ENCODE data around the gene INTS7.

Gene INTS7
- total RNA-seq, result 7.7 to 18.3 (median 14.8) reads per million in 4 donors

GRCh38 chr1:212035123-212035834, at the start of gene INTS7, which contains the start of gene DTL:
Gene INTS7 (minus strand): TSS chr1:212035557. CDS start chr1:212035437, 120 bp downstream.
Gene DTL (plus strand): TSS chr1:212035748. CDS start chr1:212035891, 143 bp downstream.
- peak; percentile 97 to 100 (median 98) for DNase-seq

DNA sequence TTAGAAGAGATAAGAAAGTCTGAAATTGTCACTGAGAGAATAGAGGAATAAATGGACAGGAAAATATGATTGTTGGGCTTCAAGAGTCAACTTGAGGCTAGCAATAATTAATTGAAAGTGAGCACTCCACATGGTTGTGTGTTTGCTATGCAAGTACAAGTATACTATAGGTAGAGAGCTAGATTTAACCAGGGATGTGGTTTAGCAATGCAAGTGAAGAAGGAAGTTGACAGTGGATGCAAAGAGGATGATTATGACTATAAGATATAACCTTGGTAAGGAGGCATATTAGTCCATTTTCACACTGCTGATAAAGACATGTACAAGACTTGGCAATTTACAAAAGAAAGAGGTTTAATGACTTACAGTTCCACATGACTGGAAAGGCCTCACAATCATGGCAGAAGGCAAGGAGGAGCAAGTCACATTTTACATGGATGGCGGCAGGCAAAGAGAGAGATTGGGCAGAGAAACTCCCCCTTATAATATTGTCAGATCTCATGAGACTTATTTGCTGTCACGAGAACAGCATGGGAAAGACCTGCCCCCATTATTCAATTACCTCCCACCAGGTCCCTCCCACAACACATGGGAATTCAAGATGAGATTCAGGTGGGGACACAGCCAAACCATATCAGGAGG, 47.5 kb upstream of the INTS7 start:
- DNase-seq, result peak in 1 of 5 donors; percentile 10

GRCh38 chr1:212078826-212079225, 43.5 kb upstream of the INTS7 start:
- no peak for DNase-seq

DNA sequence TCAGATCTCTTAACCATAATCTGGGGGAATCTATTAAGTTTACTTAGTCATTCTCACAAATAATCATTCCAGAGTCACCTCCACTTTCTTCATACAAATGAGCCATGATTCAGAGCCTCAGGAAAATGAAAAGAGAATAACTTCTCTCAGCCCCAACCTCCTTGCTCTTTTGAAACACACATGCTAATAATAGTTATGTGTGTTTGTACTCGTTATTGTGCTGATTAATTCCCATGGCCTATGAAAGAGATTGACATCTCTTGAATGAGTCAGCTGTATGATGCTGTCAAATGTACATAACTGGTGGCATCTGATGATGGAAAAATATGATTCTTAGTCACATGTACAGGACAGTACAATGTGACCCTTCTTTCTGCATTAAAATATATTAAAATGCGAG, 41.7 kb upstream of the INTS7 start:
- DNase-seq, result no peak

DNA sequence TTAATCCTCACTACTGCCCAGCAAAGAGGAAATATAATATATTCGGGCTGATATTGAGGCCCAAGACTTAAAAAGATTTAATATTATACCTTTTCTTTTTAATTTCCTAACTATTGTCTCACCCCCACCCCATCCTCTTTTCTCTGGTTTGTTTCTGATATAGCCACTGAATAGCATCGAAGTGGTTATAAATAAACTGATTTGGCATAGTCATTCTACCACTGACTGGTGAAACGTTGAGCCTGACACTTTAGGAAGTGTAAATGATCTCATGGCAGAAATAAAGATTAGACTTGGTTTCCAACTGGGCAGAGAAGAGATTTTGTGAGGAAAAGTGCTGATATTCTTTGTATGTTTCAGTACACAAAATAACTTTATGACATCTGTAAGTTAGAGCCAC, 39.5 kb upstream of the INTS7 start:
- DNase-seq, result no peak

DNA sequence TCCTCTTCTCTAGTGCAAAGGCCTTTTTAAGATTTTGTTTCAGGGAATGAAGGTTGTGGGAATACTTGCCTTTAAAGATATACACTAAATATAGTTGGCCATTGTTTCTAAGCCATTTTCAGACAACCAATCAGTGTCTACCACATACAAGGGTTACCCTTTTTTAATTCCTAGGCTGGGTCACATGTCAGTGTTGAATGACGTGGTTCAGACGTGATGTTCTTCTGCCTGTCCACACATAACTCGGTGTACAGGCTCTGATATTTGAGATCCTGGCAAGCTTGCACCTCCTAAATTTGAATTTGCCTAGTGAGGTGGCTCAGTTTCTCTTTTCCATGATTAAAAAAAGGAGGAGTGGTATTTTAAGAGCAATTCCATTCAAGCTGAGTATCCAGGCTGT, 39.0 kb upstream of the INTS7 start:
- no peak for DNase-seq

GRCh38 chr1:212073490-212073889, 38.1 kb upstream of the INTS7 start:
- no peak for DNase-seq

GRCh38 chr1:212072047-212072446, 36.7 kb upstream of the INTS7 start:
- DNase-seq, result no peak

DNA sequence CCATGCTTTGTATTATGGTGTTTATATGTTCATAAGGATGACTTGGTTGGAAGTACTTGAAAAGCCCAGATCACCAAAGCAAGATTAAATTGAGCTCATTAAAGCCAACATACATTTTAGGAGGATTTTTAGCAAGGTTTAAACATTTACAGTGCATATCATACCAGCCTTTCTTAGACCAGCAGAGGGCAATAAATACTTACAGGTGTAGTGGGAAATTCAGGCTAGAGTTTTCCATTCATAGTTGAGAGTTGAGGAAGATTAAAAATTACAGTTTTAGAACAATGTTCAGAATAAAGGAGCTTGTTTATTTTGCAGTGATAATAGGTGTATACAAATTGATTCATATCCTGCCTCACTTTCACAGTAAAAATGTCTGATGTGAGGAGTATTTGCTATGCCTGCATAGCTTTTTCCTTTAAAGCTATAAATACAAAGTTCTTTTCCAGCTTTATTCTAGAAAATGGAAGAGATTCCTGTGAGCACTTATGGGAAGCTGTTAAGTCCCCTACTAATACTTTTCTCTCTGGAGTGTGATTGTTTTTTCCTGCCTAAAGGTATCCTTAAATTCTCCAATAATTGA, 35.5 kb upstream of the INTS7 start:
- DNase-seq, result peak in 1 of 5 donors; percentile 13

- no peak for DNase-seq
Observed at GRCh38 chr1:212067787-212068186, 32.4 kb upstream of the INTS7 start.

- peak in 1 of 5 donors; percentile 21 for DNase-seq
Observed at GRCh38 chr1:212062832-212063438, 27.6 kb upstream of the INTS7 start.

- DNase-seq, result no peak
Observed at GRCh38 chr1:212060632-212061472, 25.5 kb upstream of the INTS7 start.

GRCh38 chr1:212055333-212055732, 20.0 kb upstream of the INTS7 start:
- no peak for DNase-seq

DNA sequence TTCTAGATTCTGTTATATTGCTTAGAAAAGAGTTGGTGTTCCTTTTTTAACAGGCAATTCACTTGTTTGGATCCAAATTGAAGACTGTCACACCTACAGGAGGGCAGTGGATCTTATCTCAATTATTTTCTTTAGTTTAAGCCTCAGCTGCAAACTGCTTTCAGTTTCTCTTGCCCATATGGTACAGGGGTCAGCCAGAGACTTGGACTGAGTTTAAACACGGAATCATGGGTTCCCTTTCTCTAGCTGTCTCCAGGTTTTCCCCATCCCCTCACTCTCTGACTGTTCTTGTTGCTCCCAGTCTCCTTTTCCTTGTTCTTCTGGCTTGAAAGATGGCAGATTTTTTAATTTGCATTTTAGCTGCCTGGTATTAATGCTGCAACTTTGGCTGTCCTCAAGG, 18.6 kb upstream of the INTS7 start:
- DNase-seq, result no peak

DNA sequence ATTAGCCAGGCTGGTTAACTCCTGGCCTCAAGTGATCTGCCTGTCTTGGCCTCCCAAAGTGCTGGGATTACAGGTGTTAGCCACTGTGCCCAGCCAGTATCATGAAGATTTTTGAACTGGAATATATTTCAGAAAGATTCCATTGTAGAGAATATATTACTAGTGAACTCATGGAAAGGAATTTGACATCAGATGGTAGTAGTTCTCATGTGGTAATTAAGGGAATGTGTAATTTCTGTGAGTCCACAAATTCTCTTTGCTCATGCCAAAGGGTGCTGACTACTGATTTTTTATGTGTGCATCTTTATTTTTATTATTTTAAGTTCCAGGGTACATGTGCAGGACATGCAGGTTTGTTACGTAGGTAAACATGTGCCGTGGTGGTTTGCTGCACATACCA, 10.6 kb upstream of the INTS7 start:
- DNase-seq, result no peak

DNA sequence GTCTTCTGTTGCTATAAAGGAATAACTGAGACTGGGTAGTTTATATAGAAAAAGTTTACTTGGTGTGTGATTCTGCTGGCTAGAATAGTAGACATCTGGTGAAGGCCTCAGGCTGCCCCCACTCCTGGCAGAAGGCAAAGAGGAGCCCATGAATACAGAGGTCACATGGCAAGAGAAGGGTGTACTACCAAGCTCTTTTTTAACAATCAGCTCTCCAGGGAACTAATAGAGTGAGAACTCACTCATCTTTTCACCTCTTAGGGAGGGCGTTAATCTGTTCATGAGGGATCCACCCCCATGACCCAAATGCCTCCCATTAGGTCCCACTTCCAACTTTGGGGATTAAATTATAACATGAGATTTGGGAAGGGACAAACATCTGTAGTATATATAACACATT, 9.5 kb upstream of the INTS7 start:
- no peak for DNase-seq

GRCh38 chr1:212042436-212042835, 7.1 kb upstream of the INTS7 start:
- no peak for DNase-seq

GRCh38 chr1:212040629-212041412, 5.5 kb upstream of the INTS7 start:
- DNase-seq, result no peak

- DNase-seq, result no peak
Observed at GRCh38 chr1:212039622-212040021, 4.3 kb upstream of the INTS7 start.

- peak in 1 of 5 donors; percentile 17 for DNase-seq
Observed at GRCh38 chr1:212037900-212038299, 2.5 kb upstream of the INTS7 start.

- DNase-seq, result peak in 1 of 5 donors; percentile 15
Observed at GRCh38 chr1:212035835-212036605, 663 bp upstream of the INTS7 start.
